Eye (tissue), 1 donor: ENCODE data around the gene FANCD2OS.
A peak's percentile ranks its signal among the peaks of the same experiment; 100 is the strongest.
"Not testable (repeated sequence)": the region's sequence is repeated elsewhere in the genome, so short reads cannot be mapped to it uniquely, and the experiment has no call there.

Experiments used
- DNase-seq: peaks from one replicate; pipeline ENCODE4 v3.0.0-alpha.2; 2015

Gene FANCD2OS

DNA sequence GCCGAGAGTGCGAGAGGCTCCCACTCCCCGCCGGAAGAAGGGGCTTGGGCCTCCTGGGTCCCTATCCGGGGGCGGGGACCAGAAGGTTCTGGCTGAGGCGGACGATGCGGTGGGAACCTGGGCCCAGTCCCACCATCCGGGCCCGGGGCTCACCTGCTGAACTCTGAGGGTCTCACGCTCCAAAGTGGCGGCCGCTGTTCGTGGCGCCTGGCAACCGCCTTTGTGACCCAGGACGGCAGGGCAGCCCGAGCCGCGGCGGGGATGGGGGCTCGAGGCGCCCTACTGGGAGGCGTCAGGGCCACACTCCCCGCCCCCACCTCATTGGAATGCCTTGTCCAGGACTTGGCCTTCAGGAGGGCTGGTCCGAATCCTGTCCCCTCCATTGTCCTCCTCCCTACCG, at the start of gene FANCD2OS:
TSS of gene FANCD2OS (minus strand) at position 165 of the 400 bp plus-strand sequence. CDS start 3,481 bp downstream, outside the sequence.
- DNase-seq: no peak

DNA sequence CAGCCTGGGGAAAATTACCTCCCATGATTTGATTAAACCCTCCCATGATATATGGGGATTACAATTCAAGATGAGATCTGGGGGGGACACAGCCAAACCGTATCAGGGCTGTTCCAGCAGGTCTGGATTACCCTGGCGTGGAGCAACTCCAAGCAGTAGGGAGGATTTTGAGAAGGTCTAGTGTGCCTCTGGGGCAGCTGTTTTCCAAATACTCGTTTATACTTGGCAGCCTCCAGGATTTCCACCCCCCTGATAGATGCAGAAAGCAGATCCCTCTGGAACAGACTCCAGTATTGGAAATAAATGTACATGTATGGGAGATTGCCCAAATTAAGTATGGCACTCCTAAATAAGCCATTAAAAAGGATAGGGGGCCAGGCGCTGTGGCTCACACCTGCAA, 49.0 kb upstream of the FANCD2OS start:
- no peak for DNase-seq

DNA sequence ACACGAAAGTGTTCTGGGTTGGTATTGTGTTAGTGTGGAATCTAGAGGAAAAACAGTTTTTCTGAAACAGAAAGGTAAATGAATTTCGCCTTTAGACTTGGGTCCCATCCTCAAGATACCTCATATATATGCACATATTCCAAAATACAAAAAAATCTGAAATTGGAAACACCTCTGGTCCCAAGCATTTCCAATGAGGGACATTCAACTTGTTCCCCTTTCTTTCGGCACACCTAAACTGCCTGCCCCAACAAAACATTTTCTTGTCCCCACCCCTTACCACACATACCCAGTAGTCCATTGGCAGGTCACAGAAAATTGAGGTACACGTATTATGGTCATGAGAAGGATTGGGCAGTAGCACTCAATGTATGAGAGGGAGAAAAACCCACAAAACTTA, 47.6 kb upstream of the FANCD2OS start:
- DNase-seq: no peak

DNA sequence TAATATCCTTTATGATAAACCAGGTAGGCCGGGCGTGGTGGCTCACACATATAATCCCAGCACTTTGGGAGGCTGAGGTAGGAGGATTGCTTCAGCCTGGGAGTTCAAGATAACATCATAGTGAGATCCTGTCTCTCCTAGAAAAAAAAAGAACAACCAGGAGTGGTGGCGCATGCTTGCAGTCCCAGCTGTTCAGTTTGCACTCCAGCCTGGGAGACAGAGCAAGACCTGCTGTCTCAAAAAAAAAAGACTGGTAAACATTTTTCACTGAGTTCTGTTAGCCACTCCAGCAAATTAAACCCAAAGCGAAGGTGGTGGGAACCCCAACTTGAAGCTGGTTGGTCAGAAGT, 47.0 kb upstream of the FANCD2OS start:
- no peak for DNase-seq

- no peak for DNase-seq
Observed at GRCh38 chr3:10154335-10155122, 46.5 kb upstream of the FANCD2OS start.

DNA sequence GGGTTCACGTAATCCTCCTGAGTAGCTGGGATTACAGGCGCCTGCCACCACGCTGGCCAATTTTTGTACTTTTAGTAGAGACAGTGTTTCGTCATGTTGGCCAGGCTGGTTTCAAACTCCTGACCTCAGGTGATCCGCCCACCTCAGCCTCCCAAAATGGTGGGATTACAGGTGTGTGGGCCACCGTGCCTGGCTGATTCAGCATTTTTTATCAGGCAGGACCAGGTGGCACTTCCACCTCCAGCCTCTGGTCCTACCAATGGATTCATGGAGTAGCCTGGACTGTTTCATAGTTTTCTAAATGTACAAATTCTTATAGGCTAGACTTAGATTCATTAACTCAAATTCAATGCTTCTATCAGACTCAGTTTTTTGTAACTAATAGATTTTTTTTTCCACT, 42.9 kb upstream of the FANCD2OS start:
- DNase-seq: no peak

GRCh38 chr3:10149226-10149625, 41.2 kb upstream of the FANCD2OS start:
- DNase-seq: no peak

DNA sequence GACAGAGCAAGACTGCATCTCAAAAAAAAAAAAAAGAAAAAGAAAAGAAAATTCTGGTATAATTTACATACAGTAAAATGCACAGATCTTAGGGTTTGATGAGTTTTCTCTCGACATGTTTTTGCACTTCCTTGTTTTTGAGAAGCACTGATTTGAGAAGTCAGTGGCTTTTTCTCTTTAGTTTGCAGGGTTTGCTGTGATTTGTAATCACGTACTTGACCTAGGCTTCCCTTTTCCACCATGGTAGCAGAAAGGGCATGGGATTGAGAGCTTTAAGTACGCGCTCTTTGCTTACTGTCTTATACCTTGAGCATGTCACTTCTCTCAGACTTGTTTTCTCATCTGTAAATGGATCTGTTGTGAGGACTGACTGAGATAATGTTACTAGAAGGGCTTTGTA, 37.6 kb upstream of the FANCD2OS start:
- DNase-seq: no peak

GRCh38 chr3:10142707-10143560, 34.9 kb upstream of the FANCD2OS start:
- DNase-seq: no peak

DNA sequence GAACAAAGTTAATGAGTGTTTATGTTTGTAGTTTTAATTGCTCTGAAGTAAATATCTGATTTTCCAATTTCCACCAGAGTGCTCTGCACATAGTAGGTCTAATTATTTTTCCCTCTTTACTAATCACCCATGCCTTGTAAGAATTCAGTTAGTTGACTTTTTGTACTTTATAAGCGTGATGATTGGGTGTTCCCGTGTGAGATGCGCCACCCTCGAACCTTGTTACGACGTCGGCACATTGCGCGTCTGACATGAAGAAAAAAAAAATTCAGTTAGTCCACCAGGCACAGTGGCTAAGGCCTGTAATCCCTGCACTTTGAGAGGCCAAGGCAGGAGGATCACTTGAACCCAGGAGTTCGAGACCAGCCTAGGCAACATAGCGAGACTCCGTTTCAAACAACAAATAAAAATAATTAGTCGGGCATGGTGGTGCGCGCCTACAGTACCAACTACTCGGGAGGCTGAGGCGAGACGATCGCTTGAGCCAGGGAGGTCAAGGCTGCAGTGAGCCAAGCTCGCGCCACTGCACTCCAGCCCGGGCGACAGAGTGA, 33.0 kb upstream of the FANCD2OS start:
- no peak for DNase-seq

DNA sequence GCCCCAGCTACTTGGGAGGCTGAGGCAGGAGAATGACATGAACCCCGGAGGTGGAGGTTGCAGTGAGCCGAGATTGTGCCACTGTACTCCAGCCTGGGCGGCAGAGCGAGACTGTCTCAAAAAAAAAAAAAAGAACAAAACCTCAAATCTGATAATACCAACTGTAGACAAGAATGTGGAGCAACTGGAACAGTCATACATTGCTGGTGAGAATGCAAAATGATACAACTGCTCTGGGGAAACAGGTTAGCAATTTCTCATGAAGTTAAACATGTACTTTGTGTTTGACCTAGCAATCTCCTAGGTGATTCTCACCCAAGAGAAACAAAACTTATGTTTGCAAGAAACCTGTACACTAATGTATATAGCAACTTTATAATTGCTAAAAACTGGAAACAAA, 29.1 kb upstream of the FANCD2OS start:
- no peak for DNase-seq

DNA sequence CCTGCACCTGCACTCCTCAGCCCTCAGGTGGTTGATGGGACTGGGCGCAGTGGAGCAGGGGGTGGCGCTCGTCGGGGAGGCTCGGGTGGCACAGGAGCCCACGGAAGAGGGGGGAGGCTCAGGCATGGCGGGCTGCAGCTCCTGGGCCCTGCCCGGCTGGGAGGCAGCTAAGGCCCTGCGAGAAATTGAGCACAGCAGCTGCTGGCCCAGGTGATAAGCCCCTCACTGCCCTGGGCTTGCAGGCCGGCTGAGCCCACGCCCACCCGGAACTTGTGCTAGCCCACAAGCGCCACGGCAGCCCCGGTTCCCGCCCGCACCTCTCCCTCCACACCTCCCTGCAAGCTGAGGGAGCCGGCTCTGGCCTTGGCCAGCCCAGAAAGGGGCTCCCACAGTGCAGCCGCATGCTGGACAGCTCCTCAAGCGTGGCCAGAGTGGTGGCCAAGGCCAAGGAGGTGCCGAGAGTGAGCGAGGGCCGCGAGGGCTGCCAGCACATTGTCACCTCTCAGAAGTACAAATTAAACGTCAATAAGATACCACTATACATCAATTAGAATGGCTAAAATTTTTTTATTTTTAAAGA, 28.5 kb upstream of the FANCD2OS start:
- DNase-seq: no peak

- not testable (repeated sequence) for DNase-seq
Observed at GRCh38 chr3:10135872-10136271, 27.8 kb upstream of the FANCD2OS start.

- no peak for DNase-seq
Observed at GRCh38 chr3:10122724-10123123, 14.7 kb upstream of the FANCD2OS start.

- DNase-seq: no peak
Observed at GRCh38 chr3:10121064-10121463, 13.0 kb upstream of the FANCD2OS start.

DNA sequence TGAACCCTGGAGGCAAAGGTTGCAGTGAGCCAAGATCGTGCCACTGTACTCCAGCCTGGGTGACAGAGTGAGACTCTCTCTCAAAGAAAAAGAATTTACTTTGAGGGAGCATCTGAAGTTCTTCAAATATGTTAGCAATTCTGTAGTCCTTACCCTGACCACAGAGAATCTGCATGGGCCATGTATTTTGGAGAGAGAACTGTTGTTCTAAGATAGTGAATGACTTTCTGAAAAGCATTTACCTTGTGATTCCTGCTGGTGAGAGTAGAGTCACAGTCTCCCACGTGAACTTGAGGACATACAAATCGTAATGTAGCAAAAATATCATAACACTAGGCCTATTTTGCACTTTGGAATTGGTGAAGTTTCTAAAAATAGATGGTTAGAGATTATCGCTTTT, 11.3 kb upstream of the FANCD2OS start:
- DNase-seq: no peak

DNA sequence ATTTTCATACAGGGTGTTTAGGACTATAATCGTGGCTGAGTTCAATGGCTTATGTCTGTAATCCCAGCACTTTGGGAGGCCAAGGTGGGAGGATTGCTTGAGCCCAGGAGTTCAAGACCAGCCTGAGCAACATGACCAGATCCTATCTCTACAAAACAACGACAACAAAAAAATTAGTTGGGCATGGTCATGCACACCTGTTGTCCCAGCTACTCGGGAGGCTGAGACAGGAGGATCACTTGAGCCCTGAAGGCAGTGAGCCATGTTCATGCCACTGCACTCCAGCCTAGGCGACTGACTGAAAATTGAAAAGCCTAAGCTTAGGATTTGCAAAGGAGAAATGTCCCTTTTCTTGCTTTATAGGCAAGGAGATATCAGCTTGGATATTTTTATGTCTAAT, 8.9 kb upstream of the FANCD2OS start:
- no peak for DNase-seq

DNA sequence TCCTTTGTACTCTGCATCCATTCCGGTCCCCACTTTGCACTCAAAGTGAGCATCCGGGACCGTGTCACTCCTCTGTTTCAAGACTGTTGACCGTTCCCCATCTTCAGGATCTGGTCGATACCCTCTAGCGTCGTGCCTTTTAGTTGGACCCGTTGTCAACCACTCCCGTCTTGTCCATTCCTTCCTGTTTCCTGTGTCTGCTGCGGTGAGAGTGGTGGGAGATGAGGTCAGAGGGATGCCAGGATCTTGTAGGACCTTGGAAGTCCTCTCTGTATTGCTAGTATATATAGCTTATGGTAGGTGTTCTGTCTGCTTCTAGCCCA, 8.0 kb upstream of the FANCD2OS start:
- DNase-seq: no peak

- peak; percentile 97 for DNase-seq
Observed at GRCh38 chr3:10115326-10116137, 7.5 kb upstream of the FANCD2OS start, which contains the start of gene BRK1. BRK1 (plus strand) TSS chr3:10115675; CDS start chr3:10115702, 27 bp downstream.

GRCh38 chr3:10106919-10107318, 1.1 kb downstream of the FANCD2OS start:
- DNase-seq: no peak

GRCh38 chr3:10099041-10099440, 9.0 kb downstream of the FANCD2OS start:
- no peak for DNase-seq

DNA sequence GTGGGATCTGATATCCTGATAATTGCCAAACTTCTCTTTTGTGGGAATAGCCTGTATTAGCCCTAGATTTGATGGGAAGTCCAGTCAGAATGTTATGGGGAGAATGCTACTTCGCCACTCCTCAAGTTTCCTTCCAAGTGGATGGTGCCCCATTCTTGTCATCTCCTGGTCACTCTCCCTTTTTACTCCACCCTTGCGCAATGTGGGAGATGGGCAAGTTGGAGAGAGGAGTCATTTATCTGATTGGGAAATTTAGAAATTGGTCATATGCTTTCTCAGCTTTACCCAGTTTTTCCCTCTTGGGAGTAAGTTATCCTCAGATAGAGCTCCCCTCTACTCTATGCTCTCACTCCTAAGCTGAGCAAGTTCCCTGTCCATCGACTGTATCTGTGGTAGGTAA, 14.4 kb downstream of the FANCD2OS start:
- DNase-seq: no peak

DNA sequence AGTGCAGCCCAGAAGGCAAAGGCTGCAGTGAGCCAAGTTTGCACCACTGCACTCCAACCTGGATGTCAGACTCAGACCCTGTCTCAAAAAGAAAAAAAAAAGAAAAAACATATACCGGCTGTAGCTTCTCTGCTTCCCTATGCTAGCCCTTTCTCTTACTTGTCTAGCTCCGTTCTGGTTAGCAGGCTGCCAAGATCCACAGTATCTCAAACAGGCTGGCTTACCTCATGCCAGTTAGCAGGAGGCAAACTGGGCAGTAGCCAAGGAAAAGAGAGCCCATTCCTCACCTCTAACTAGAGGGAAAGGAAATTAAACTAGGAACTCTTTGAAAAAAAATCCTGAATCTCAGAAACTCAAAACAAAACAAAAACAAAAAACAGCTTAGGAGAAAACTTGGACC, 16.7 kb downstream of the FANCD2OS start:
- not testable (repeated sequence) for DNase-seq
